HG02759 (cell line): ENCODE measurements around the gene PSTPIP1.

Source experiments
- ATAC-seq: cut with Tn5 transposase; IDR thresholded peaks from one replicate; pipeline ENCODE4 v1.9.1; 2021; ENCODE audit warnings: mild to moderate bottlenecking, moderate library complexity; ENCODE audit not compliant: unreplicated experiment

Gene PSTPIP1

DNA sequence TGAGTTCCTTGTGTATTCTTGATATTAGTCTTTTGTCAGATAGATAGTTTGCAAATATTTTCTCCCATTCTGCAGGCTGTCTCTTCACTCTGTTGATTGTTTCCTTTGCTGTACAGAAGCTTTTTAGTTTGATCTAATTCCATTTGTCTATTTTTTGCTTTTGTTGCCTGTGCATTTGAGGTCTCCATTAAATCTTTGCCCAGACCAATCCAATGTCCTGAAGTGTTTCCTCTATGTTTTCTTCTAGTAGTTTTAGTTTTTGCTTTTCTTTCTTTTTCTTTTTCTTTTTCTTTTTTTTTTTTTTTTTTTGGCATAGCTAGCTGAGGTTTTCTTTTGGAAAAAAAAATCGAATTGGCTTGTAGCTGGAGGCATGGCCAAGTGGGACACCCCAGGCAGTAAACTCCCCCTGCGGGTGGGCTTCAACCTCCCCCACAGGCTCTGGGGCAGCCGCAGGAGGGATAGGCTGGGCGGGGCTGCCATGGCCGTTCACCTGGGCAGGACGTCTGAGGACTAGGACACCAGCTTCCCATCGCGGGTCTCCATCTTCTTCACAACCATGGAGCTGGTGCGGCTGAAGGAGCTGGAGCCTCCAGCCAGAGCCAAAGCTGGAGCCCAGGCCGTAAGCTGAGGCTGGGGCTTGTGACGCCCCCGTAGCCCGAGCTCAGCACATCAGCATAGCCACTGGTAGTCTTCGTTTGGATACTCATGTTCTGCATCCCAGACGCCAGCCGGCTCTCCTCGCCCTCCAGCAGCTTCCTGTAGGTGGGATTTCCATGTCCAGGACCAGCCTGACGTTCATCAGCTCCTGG is 16.2 kb upstream of the PSTPIP1 start:
- no peak for ATAC-seq

DNA sequence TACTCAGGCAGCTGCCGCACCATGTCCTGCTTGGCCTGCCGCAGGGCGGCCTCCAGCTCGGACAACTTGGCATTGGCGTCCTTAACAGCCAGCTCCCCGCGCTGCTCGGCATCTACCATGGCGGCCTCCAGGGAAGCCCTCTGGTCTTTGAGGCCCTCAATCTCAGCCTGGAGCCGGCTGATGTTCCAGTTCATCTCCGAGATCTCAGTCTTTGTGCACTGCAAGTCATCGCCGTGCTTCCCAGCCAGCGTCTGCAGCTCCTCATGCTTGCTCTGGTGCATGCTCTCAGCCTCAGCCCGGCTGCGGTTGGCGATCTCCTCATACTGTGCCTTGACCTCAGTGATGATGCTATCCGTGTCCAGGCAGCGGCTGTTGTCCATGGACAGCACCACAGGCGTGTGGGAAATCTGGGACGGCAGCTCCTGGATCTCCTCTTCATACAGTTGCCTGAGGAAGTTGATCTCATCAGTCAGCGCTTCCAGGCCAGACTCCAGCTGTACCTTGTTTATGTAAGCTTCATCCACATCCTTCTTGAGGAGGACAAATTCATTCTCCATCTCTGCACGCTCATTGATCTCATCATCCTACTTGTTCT is 15.5 kb upstream of the PSTPIP1 start:
- no peak for ATAC-seq

DNA sequence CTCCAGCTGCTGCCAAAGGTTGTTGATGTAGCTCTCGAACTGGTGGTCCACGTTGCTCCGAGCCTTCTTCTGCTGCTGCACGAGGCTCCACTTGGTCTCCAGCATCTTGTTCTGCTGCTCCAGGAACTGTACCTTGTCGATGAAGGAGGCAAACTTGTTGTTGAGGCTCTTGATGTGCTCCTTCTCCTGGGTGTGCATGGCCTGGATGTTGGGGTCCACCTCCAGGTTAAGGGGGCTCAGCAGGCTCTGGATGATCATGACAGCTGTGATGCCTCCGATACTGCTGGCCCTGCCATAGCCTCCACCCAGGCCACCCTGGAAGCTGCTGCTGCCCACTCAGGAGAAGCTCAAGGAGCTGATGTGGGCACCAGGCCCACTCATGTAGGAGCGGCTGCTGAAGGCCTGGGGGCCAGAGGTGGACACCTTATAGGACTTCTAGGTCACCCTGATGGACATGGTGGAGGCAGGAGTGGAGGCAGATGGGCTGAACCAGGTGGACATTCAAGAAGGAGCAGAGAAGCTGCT is 14.9 kb upstream of the PSTPIP1 start:
- ATAC-seq, result no peak

DNA sequence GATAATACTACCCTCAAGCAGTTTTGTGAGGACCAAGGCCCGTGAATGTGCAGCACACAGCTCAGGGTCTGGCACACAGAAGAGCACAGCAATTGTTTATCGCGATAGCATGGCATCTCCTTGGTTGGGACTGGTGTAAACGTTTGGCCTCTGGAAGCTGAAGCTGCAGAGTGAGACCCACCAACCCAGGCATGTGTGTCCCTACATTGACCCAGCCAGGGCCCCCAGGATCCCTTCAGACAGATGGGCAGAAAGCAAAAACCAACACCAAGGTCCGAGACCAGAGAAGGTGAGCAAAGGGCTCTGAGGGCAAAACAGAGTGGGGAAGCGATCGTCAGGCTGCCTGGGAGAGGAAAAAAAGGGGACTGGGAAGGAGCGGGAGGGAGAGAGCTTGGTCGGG is 12.6 kb upstream of the PSTPIP1 start:
- ATAC-seq, result no peak

DNA sequence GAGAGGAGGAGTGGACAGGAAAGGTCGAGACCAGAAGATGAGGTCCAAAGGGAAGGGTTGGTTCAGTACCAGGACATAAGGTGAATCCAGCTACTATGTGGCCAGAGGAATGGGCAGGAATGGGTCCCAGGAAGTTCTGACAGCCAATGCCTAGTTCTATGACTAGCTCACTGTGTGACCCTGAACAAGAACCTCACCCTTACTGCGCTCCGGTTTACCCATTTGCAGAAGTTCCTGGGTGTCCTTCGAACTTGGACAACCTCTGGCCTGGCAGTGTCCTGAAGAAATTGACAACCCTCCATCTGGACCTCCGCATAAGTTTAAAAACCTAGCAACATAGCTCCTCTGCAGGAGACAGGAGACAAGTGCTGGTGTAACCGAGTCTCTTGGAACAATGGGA is 12.2 kb upstream of the PSTPIP1 start:
- no peak for ATAC-seq

DNA sequence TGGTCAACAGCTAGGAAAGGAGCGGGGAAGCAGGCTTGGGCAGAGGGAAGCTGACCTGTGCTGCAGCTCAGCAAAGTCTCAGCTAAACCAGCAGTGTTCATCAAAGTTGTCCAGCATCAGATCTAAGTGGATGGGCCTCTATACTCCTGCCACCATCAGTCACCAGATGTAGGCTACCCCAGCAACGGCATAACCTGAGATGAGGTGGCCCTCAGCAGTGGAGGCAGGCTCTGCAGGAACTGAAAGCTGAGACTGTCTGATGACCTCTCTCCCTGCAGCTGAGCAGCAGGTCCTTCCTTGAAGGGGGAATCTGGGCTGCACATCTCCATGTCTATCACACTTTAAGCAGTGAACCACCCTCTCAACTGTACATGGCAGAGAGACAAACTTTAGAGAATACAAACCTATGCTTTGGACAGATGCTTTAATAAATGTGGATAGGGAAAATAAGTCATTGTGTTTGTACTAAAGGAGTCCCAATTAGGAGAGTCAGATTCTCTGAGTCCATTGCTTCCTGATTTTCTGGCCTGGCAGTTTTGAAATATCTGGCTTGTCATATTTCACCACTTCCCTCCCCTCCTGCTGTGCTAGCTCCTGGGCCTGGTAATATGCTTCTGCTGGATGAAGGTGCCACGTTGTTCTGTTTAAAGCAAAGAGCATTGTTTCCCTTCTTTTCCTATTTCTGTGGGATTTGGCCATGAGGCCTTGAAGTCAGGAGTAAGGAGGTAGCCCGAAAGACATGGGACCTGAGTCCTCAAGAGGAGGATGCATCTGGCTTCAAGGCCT is 11.1 kb upstream of the PSTPIP1 start:
- ATAC-seq, result no peak

DNA sequence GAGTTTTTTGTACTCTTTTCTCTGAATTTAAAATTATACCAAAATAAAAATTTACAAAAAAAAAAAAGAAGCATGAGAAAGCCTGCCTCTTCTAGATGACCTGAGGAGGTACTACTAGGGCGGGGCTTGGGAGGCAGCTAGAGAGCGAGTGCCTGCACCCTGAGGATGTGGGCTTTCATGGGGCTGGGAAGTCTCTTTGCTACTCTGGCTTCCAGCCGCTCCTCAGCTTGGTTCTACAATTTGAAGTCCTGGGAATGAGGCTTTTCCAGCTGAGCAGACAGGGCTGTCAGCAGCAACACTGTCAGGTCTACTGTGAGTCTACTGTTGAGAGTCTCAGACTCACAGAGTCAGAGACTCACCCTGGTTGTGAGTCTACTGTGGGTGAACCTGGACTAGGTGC is 8.2 kb upstream of the PSTPIP1 start:
- no peak for ATAC-seq

DNA sequence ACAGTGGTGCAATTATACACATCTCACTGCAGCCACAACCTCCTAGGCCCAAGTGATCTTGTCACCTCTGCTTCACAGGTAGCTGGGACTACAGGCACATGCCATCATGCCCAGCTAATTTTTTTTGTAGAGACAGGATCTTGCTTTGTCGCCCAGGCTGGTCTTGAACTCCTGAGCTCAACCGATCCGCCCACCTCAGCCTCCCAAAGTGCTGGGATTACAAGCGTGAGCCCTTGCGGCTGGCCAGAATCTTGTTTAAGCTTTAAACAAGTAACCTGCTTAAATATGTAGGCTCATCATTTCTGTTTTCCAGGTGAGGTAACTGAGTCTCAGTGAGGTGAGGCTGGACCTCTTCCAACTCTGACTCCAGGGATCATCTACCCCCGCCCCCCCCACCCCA is 7.7 kb upstream of the PSTPIP1 start:
- no peak for ATAC-seq

DNA sequence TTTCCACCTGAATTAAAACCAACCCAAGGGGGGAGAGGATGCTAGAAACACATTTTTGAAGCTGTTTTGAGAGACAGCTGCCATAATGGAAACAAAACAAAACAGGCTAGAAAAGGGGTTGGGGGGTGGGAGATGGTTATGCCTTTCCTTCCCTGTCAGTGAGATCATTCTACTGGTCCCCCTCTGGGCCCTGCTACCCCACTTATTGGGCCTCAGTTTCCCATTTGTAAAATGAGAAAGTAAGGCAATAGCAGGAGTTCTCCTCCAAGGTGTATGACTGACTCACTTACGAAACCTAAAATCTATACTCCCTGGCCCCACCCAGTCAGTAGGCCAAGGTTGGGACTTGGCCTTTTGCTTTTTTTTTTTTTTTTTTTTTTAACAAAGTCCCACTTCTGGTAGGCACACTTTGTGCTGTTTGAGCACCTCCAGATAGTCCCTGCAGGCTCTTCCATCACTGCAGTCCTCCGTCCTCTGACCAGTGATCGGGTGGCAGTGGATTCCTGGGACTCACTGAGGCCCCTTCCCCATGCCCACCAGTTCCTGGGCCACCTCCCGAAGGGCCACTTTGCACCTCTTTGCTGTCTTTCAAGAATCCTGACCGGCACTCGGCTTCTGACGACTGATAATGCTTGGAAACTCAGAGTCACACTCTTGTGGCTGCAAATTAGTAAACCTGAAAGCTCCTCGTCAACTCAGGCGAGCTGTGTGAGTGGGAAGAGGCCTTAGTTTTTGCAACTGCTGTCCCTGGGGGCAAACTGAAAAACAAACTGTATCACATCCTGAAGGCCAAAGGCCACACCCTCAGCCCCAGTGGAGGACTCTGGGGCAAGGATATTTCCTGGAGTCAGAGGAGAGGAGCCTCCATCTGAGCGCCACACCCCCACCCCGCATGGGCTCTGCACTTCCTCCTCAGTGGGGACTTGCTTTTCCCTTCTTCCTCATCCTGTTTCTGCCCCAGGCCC is 6.7 kb upstream of the PSTPIP1 start:
- ATAC-seq, result peak; percentile 91

DNA sequence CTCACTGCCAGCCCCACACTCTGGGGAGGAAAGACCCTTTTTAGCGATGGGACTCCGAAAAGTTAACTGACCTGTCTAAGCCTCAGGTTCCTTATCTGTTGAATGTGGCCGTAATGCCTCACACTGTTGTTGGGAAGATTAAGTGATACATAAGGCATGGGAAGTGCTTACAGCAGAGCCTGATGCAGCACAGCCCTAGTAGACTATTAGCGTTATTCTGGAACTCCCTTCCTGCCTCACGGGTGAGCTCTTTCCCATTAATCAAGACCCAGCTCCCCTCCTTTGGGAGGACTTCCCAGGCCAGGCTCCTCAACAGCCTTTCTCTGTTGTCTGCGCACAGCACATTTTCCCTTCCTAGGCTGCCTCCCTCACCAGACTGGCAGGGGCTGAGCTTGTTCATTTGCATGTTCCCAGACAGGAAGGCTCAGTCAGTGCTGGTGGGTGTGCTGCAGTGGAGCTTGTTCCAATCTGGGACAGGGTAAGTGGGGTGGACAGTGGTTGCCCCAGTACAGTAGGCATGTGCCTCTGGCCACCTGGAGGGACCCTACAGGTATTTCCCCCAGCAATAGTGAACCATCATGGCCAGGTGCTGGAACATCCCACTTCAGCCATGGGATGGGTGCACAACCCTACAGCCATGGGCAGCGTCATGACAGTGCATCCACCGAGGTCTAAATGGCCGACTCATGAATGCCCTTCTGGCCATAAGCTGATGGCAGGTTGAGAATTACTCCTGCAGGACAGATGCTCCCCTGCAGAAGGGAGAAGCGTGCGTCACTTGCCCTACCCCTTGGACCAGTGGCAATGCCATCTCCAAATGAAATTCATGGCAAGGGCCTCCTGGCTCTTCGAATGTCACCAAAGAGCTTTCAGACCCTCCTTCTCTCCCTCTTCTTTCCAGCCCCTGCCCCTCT is 5.8 kb upstream of the PSTPIP1 start:
- ATAC-seq, result peak; percentile 4

DNA sequence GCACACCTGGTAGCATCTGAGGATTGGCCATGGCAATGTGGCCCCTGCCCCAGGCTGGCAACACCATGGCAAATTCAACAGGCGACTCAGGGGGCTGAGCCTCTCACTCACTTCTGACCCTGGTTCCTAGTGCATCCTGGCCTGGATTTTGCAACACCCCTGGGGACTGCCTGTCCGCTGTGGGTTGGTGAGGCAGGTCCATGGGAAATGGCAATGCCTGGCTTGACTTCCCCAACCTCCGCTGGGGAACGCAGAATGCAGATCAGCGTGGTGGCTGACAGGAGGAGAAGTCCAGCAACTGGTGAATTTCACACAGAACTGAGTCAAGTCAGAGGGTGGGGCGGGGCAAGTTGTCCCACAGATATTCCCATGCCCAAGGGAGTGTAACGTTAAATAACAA is 3.9 kb upstream of the PSTPIP1 start:
- no peak for ATAC-seq

DNA sequence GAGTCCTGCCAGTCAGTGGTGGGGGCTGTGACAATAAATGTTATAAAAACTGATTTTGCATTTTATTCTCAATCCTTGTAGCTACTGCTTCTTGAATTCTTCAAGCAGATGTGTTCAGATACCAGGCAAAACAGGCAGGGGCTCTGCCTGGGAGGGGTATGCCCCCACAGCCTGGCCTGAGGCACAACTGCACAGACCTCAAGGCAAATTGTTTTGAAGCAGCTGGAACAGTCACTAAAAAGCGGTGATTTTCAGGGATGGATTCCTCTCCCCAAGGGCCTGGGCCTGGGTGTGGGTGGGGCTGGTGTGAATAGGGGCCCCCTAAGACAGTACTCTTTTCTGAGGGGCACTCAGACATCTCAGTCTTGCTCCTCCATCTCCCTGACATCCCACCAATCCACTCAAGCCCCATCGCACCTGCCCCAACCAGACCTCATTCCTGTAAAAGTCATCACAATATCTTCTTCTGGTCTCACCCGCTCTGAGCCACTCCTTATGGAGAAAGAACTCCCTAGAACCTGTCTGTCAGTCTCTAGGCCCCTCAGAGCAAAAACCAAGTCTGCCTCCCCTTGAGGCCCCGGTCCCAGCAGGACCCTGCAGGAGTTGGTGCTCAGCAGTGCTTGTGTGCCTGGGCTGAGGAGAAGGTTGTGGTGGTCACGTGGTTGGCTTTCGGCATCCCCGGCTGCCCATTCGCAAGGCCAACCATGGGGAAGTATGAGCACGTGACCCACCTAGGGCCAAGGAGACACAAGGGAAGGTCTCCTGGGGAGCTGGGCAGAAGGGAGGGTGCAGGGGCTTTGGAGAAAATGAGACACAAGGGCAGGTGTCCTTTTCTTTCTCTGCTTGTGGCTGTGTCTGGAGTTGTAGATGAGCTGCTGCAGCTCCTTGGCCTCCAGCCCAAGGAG is 2.9 kb upstream of the PSTPIP1 start:
- no peak for ATAC-seq

DNA sequence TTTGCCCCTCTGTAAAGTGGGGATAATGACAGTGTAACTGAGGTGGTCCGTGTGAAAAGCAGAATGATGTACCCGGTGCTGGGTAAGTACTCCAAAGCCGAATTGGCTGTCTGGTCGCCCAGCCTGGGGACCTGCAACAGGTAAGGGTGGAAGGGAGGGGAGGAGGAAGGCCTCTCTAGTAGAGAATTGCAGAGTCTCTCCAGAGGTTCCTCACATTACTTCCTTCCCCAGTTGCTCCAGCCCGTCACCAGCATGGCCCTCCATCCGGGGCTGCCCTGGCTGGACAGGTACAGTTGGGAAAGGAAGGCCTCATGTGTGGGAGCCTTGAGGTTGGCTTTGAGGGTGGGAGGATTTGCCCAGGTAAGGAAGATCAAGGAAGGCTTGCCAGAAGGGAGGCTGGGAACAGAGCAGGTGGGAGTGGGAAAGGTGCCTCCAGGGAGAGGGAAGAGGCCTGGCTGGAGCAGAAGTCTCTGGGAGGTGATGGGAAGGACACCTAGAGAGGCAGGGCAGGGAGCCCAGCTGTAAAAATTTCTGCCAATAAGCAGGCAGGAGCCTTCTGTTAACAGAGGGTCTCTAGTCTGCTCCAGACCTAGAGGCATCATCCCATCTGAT is 1.7 kb upstream of the PSTPIP1 start:
- ATAC-seq, result no peak

DNA sequence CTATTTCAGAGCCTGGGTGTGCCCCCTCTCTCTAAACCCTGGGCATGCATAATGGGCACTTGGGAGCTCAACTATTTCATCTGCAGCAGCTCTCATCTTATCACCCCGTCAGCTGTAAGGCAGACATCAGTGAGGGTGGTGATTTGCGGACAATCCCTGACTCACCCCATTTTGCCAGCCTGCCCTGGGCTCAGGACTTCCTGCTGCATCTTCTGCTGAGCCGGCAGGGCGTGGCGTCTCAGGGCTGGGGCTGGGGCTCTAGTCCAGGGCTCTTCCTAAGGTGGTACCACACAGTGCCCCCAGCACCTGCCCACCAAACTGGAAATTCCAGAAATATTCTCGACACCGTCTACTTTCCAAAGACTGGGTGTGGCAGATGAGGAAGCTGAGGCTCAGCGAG is 925 bp upstream of the PSTPIP1 start:
- ATAC-seq, result no peak

DNA sequence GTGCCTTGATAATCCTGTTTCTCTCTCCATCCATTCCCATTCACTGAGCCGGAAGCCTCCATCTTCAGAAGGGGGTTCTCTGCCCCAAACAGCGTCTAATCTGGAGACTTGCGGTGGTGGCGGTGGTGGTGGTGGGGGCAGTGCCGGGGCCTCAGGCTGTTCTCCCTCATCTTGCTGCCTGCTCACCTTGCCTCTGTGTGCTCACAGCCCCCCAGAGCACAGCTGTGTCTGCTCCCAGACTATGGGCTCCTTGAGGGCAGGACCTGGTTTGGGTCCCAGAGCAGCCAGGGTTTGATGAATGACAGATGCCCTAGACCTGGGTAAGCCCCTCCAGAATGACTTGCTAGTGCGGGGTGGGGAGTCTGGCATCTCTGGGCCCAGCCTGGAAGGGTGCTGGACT is 430 bp upstream of the PSTPIP1 start:
- ATAC-seq, result no peak

DNA sequence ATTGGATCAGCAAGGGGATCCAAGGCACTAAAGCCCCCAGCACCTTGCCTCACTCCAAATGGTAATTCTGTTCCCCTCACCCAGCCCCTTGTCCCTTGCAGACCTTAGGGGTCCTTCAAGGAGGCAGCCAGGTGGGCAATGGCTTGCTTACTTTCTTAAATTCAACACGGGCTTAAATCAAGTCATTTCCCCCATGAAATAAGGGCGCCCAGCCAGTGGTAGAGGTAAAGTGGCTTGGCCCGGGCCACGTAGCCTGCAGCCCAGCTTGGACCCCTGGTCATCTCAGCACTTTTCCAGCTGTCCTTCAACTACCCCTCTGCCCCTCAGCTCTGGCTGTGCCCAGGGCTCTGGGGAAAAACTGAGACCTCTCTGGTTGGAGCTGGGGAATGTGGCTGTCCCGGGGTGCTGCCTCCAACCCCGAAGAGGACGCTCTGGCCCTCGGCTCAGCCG is 1.2 kb downstream of the PSTPIP1 start:
- no peak for ATAC-seq

DNA sequence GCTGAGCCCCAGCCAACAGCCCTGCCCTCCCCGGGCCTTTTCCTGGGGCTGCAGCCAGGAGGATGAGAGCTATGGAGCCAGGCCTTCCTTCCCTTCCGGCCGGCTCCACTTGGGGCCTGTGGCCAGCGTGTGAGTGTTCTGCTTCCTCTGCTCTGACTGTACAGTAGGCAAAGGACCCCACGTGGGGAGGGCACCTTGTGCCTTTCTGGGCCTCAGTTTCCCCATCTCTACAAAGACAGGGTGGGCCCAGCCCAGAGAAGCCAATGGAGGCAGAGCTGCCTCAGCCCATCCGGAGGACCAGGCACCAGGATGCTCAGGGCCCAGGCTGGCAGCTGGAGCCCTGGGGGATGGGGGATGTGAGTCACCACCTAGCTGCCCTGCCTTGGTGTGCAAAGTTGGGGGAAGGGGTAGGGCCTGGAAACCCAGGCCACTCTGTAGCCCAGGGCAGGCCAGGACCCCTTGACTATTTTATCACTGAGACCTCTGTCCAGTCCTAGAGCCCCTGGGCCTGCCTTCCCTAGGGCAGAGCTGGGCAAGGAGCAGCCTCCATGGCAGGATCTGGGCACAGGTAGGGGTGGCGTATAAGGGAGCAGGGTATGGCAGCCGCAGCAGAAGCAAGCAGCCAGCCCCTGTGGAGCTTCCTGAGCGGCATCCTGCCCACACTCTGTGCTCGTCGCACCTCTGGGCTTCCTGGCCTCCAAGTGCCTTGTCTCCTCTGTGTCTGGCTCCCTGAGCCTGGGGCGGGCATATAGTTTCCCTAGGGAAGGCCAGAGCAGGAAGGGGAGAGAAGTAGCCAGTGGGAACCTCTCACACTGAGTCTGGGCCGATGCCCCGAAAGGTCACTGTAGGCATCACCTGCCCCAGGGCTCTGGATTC is 1.8 kb downstream of the PSTPIP1 start:
- no peak for ATAC-seq
